Gastrocnemius medialis (tissue), 4 donors: ENCODE measurements around the gene ANKRD40. TPM values are rescaled to one million over a fixed set of nuclear protein-coding genes. Genes with fewer than 3 reads are reported as not detected.
A peak's percentile ranks its signal among the peaks of the same experiment; 100 is the strongest.

ENCODE experiments used
- ATAC-seq, 2 donors: fragments of 150-250 bp; one replicate each; pipeline ENCODE4 v1.9.1; 2016
- DNase-seq, 2 donors: peaks; one replicate each; pipeline ENCODE4 v3.0.0-alpha.2; 2019
- H3K27ac ChIP-seq, 4 donors: fragments of 200-600 bp; sonication (generic); 1 replicate in 1 of 4; 2 replicates in 3 of 4; pipeline ENCODE4 v1.5.1; 2016 to 2018; ENCODE audit warnings: mild to moderate bottlenecking in 2 of 4, moderate library complexity in 1 of 4
- H3K27me3 ChIP-seq, 3 donors: fragments of 200-600 bp; sonication (generic) in 2 of 3; 1 replicate in 1 of 3; 2 replicates in 2 of 3; pipeline versions ENCODE4 v1.5.1 to v1.6.0; 2016 to 2019; ENCODE audit warnings: mild to moderate bottlenecking in 1 of 3, moderate library complexity in 1 of 3
- H3K36me3 ChIP-seq, 2 donors: fragments of 200-600 bp; sonication (generic) in 1 of 2; one replicate each; pipeline ENCODE4 v1.5.1; 2017 to 2018
- H3K4me1 ChIP-seq, 2 donors: fragments of 200-600 bp; sonication (generic) in 1 of 2; one replicate each; pipeline ENCODE4 v1.5.1; 2016 to 2017; ENCODE audit warnings: mild to moderate bottlenecking in 2 of 2
- H3K4me3 ChIP-seq, 4 donors: fragments of 200-600 bp; sonication (generic) in 3 of 4; 1 replicate in 1 of 4; 2 replicates in 3 of 4; pipeline ENCODE4 v1.5.1; 2016 to 2019; ENCODE audit warnings: mild to moderate bottlenecking in 2 of 4
- H3K9me3 ChIP-seq, 3 donors: fragments of 200-600 bp; sonication (generic) in 2 of 3; 1 replicate in 1 of 3; 2 replicates in 2 of 3; pipeline ENCODE4 v1.5.1; 2016 to 2019
- CTCF ChIP-seq, 5 experiments: fragments of 450-650 bp in 3 of 5; fragments of 200-600 bp in 2 of 5; sonication (generic) in 2 of 5; IDR thresholded peaks in 4 of 5; conservative IDR thresholded peaks in 1 of 5; 1 replicate in 4 of 5; 2 replicates in 1 of 5; pipeline ENCODE4 v1.5.1; 2016 to 2019; ENCODE audit warnings: antibody characterized with exemption in 5 of 5, mild to moderate bottlenecking in 3 of 5, moderate library complexity in 3 of 5
- POLR2A ChIP-seq, 2 donors: fragments of 450-650 bp; IDR thresholded peaks; one replicate each; pipeline ENCODE4 v1.6.1; 2017; ENCODE audit warnings: antibody characterized with exemption in 2 of 2, mild to moderate bottlenecking in 2 of 2, moderate library complexity in 2 of 2
- in situ Hi-C, 4 donors: fragments of 200-750 bp; cut with MboI; loops; one replicate each; pipeline versions ENCODE4 v1.15.0 to v1.8.0; 2017; ENCODE audit warnings: low sequenced_read_pairs in 4 of 4
- intact Hi-C: fragments of 100-400 bp; cut with DNase I; formaldehyde crosslinking; loops from one replicate; pipeline ENCODE4 v1.15.1; 2023; ENCODE audit warnings: low total_unique reads
- total RNA-seq, 4 donors: library from RNA; depleted of rRNA; stranded (reverse); fragments of >200 nt; gene quantifications; one replicate each; pipeline versions ENCODE4 v1.1.0 to v1.2.3, GENCODE V29; 2016

The ANKRD40 gene
- total RNA-seq, 4 donors from 2014 or later, result 97.3 to 135 (median 112) TPM

GRCh38 chr17:50722746-50723145, 15.0 kb upstream of the ANKRD40 start:
- intact Hi-C loops, result no loop called here
- Histone ChIP-seq H3K27ac (peak overlapping the region; percentile 2 to 97 (median 26)), H3K36me3 (no peaks in the 10 kb centered on the region), H3K9me3 (no peaks in the 10 kb centered on the region), H3K27me3 (no peaks in the 10 kb centered on the region), H3K4me3 (peak overlapping the region in 2 of 4 donors; percentile 14 to 35), H3K4me1 (peaks cover 67 to 71% of the 10 kb centered on the region in 2 donors)
- in situ Hi-C loops, result loop anchor here in 1 of 4 donors (25.0 kb wide), 1 partner anchor 935 kb away; the partner anchor contains the start of gene KAT7
- ATAC-seq (no peak), DNase-seq (no peak)
- TF ChIP-seq CTCF (IDR thresholded peaks at IDR 0.05 in 4 of 5, conservative IDR thresholded peaks at IDR 0.05 in 1 of 5) (no peak), POLR2A (IDR thresholded peaks at IDR 0.05) (no peak)

- Histone ChIP-seq H3K4me1 (peaks cover 55 to 59% of the 10 kb centered on the region in 2 donors), H3K4me3 (peak overlapping the region; percentile 76 to 98 (median 84)), H3K36me3 (no peaks in the 10 kb centered on the region), H3K27me3 (no peaks in the 10 kb centered on the region), H3K27ac (peak overlapping the region; percentile 92 to 98 (median 97)), H3K9me3 (no peaks in the 10 kb centered on the region)
- no peak for ATAC-seq
- in situ Hi-C loops (loop anchor here in 1 of 4 donors (25.0 kb wide), 1 partner anchor 934 kb away; the partner anchor contains the start of gene KAT7), intact Hi-C loops (no loop called here)
- TF ChIP-seq CTCF (IDR thresholded peaks at IDR 0.05 in 4 of 5, conservative IDR thresholded peaks at IDR 0.05 in 1 of 5), result no peak
- TF ChIP-seq POLR2A (IDR thresholded peaks at IDR 0.05), result no peak
- no peak for DNase-seq
Measured at GRCh38 chr17:50721194-50722010, 13.7 kb upstream of the ANKRD40 start.

- Histone ChIP-seq H3K36me3 (no peaks in the 10 kb centered on the region), H3K4me1 (peaks cover 43 to 46% of the 10 kb centered on the region in 2 donors), H3K27me3 (no peaks in the 10 kb centered on the region), H3K4me3 (peak overlapping the region; percentile 76 to 98 (median 84)), H3K9me3 (no peaks in the 10 kb centered on the region), H3K27ac (peak overlapping the region; percentile 92 to 98 (median 97))
- in situ Hi-C loops, result loop anchor here in 1 of 4 donors (25.0 kb wide), 1 partner anchor 933 kb away; the partner anchor contains the start of gene KAT7
- DNase-seq (no peak), ATAC-seq (no peak)
- intact Hi-C loops, result loop anchor here (1.0 to 5.0 kb wide), 2 partner anchors 12 to 933 kb away; partner anchors contain the start of gene KAT7
- TF ChIP-seq CTCF (IDR thresholded peaks at IDR 0.05 in 4 of 5, conservative IDR thresholded peaks at IDR 0.05 in 1 of 5), result no peak
- no peak for TF ChIP-seq POLR2A (IDR thresholded peaks at IDR 0.05)
Measured at GRCh38 chr17:50719924-50720794, 12.4 kb upstream of the ANKRD40 start.

GRCh38 chr17:50719144-50719923, 11.6 kb upstream of the ANKRD40 start, which contains the start of gene LUC7L3:
TSS of gene LUC7L3 (plus strand) at chr17:50719603. CDS start at chr17:50719733, 130 bp downstream.
- Histone ChIP-seq H3K27ac (peak within 1 kb of the TSS; percentile 92 to 98 (median 97)), H3K4me3 (peak within 1 kb of the TSS; percentile 76 to 98 (median 84)), H3K9me3 (no peaks in the 10 kb centered on the region), H3K4me1 (peaks cover 37 to 40% of the 10 kb centered on the region in 2 donors), H3K36me3 (no peaks in the 10 kb centered on the region), H3K27me3 (no peaks in the 10 kb centered on the region)
- in situ Hi-C loops (loop anchor here in 1 of 4 donors (25.0 kb wide), 1 partner anchor 932 kb away; the partner anchor contains the start of gene KAT7), intact Hi-C loops (loop anchor here (1.0 to 5.0 kb wide), 2 partner anchors 11 to 932 kb away; partner anchors contain the start of gene KAT7)
- TF ChIP-seq POLR2A (IDR thresholded peaks at IDR 0.05) (peak; percentile 87 to 88), CTCF (IDR thresholded peaks at IDR 0.05 in 4 of 5, conservative IDR thresholded peaks at IDR 0.05 in 1 of 5) (no peak)
- ATAC-seq (peak; percentile 96), DNase-seq (peak; percentile 91)
